ENCODE measurements around the gene ABO.

GRCh38 chr9:133307301-133307700 lies 32.3 kb upstream of the ABO start:
- TF ChIP-seq POLR2A (IDR thresholded peaks at IDR 0.05; ENCODE audit: low read depth, low read length) (no peak), POLR2AphosphoS5 (IDR thresholded peaks at IDR 0.05; ENCODE audit: low read depth, low read length) (no peak)
